DMS53 treated with DMSO at 0.1 percent for 48 hours (cell line): ENCODE data around the gene PML.

Experiments
- DNase-seq: peaks from one replicate; lab custom pipeline; 2025; ENCODE audit not compliant: unreplicated experiment; lab: John Stamatoyannopoulos, UW

PML gene

GRCh38 chr15:74006774-74007639 lies 12.5 kb downstream of the PML start:
- DNase-seq: no peak

- DNase-seq: no peak
Observed at GRCh38 chr15:74007820-74008371, 13.4 kb downstream of the PML start.

- DNase-seq: no peak
Observed at GRCh38 chr15:74008901-74009300, 14.4 kb downstream of the PML start.

GRCh38 chr15:74010929-74011540 lies 16.5 kb downstream of the PML start:
- no peak for DNase-seq

GRCh38 chr15:74011610-74012009 lies 17.1 kb downstream of the PML start:
- DNase-seq: no peak

- no peak for DNase-seq
Observed at GRCh38 chr15:74013374-74013894, 18.9 kb downstream of the PML start.

GRCh38 chr15:74019734-74020133 lies 25.2 kb downstream of the PML start:
- no peak for DNase-seq

GRCh38 chr15:74022706-74023470 lies 28.4 kb downstream of the PML start:
- DNase-seq: no peak

- no peak for DNase-seq
Observed at GRCh38 chr15:74024687-74025086, 30.2 kb downstream of the PML start.

- no peak for DNase-seq
Observed at GRCh38 chr15:74025436-74025835, 30.9 kb downstream of the PML start.

- DNase-seq: no peak
Observed at GRCh38 chr15:74027688-74028087, 33.2 kb downstream of the PML start.

GRCh38 chr15:74028646-74029045 lies 34.1 kb downstream of the PML start:
- DNase-seq: no peak

- DNase-seq: no peak
Observed at GRCh38 chr15:74032046-74032445, 37.5 kb downstream of the PML start.

- no peak for DNase-seq
Observed at GRCh38 chr15:74032606-74033561, 38.4 kb downstream of the PML start.

- DNase-seq: no peak
Observed at GRCh38 chr15:74034206-74034755, 39.8 kb downstream of the PML start.

- DNase-seq: no peak
Observed at GRCh38 chr15:74035121-74036017, 40.9 kb downstream of the PML start.

GRCh38 chr15:74036271-74037170 lies 42.0 kb downstream of the PML start:
- DNase-seq: peak; percentile 10
